Hepatocyte (in vitro differentiated cells): ENCODE measurements around the gene IL4R.

ENCODE experiments used
- CTCF ChIP-seq: fragments of 200-600 bp; sonication (generic); IDR thresholded peaks from 2 replicates; pipeline ENCODE4 v1.5.1; 2016; ENCODE audit warnings: antibody characterized with exemption, mild to moderate bottlenecking; ENCODE audit not compliant: poor library complexity
- EZH2 ChIP-seq: fragments of 200-600 bp; sonication (generic); IDR thresholded peaks from 2 replicates; pipeline ENCODE4 v1.6.1; 2016; ENCODE audit warnings: antibody characterized with exemption, mild to moderate bottlenecking, borderline replicate concordance

GRCh38 chr16:27264151-27264550, 49.6 kb upstream of the IL4R start:
- TF ChIP-seq CTCF, result no peak
- TF ChIP-seq EZH2, result no peak
